Adrenal gland (tissue), 5 donors: ENCODE results near the gene SCARB1.

Experiments
- POLR2A ChIP-seq, 2 donors: fragments of 450-650 bp; IDR thresholded peaks; one replicate each; pipeline ENCODE4 v1.6.1; 2017; ENCODE audit warnings: antibody characterized with exemption in 2 of 2, mild to moderate bottlenecking in 2 of 2, moderate library complexity in 1 of 2
- TF ChIP-seq, protein P1 (sequence below), 6 experiments: fragments of 450-650 bp in 4 of 6; fragments of 200-600 bp in 2 of 6; sonication (generic) in 1 of 6; IDR thresholded peaks; 1 replicate in 5 of 6; 2 replicates in 1 of 6; pipeline versions ENCODE4 v1.5.1 to v1.8.0; 2016 to 2021; ENCODE audit warnings: antibody characterized with exemption in 6 of 6, mild to moderate bottlenecking in 2 of 6, moderate library complexity in 1 of 6
- donor health status: DM: no; HTN: no; CAD: no.

DNA sequence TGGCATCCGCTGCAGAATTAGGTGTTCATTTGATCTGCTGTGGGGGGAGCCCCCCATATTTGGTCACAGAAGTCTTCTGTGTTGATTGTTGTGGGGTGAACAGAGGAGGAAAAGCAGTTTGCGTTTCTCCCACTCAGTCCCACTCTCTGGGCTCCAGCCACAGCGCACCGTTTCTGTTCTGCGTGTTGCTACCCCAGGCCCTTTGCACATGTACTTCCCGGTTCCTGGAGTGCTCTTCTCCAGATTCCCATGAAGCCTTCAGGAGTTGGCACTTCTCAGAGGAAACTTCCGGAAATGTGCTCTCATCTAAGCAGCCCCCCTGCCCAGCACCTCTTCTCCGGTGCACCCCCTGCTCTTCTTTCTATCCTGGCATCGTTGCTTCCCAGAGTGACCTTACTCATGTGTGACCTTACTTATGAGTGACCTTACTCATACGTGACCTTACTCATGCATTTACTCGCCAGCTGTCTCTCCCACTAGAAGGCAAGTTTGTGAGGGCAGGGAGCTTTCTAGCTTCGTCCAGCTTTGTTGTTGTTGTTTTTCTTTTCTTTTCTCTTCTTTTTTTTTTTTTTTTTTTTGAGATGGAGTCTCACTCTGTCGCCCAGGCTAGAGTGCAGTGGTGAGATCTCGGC is 93.7 kb downstream of the SCARB1 start:
- TF ChIP-seq POLR2A (IDR thresholded peaks at IDR 0.05): no peak
- TF ChIP-seq, protein P1, sequence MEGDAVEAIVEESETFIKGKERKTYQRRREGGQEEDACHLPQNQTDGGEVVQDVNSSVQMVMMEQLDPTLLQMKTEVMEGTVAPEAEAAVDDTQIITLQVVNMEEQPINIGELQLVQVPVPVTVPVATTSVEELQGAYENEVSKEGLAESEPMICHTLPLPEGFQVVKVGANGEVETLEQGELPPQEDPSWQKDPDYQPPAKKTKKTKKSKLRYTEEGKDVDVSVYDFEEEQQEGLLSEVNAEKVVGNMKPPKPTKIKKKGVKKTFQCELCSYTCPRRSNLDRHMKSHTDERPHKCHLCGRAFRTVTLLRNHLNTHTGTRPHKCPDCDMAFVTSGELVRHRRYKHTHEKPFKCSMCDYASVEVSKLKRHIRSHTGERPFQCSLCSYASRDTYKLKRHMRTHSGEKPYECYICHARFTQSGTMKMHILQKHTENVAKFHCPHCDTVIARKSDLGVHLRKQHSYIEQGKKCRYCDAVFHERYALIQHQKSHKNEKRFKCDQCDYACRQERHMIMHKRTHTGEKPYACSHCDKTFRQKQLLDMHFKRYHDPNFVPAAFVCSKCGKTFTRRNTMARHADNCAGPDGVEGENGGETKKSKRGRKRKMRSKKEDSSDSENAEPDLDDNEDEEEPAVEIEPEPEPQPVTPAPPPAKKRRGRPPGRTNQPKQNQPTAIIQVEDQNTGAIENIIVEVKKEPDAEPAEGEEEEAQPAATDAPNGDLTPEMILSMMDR (IDR thresholded peaks at IDR 0.05): no peak
